Stimulated activated CD4-positive, alpha-beta T cell treated with anti-CD3 and anti-CD28 coated beads, TNF-alpha, amount 100 ng/mL, for 1 hour (primary cell): Measurements from ENCODE around the gene CNGA2.

Source experiments
- DNase-seq, 3 donors: peaks; one replicate each; pipeline ENCODE4 v3.0.0-alpha.2; 2020; ENCODE audit warnings: low read depth in 3 of 3, low spot score in 1 of 3

The CNGA2 gene

GRCh38 chrX:151750511-151750910, 16.0 kb downstream of the CNGA2 start:
- no peak for DNase-seq

- DNase-seq: no peak
Measured at GRCh38 chrX:151752847-151753246, 18.3 kb downstream of the CNGA2 start.

- DNase-seq: no peak
Measured at GRCh38 chrX:151753313-151754046, 18.9 kb downstream of the CNGA2 start.

- no peak for DNase-seq
Measured at GRCh38 chrX:151754047-151754429, 19.5 kb downstream of the CNGA2 start.

GRCh38 chrX:151754641-151755215, 20.2 kb downstream of the CNGA2 start:
- no peak for DNase-seq

- no peak for DNase-seq
Measured at GRCh38 chrX:151759041-151759708, 24.6 kb downstream of the CNGA2 start.

- DNase-seq: no peak
Measured at GRCh38 chrX:151762802-151763201, 28.3 kb downstream of the CNGA2 start.

- DNase-seq: no peak
Measured at GRCh38 chrX:151763711-151764110, 29.2 kb downstream of the CNGA2 start.

GRCh38 chrX:151765026-151765425, 30.5 kb downstream of the CNGA2 start:
- DNase-seq: no peak

- DNase-seq: no peak
Measured at GRCh38 chrX:151771726-151772125, 37.2 kb downstream of the CNGA2 start.

GRCh38 chrX:151773434-151773833, 38.9 kb downstream of the CNGA2 start:
- no peak for DNase-seq

- DNase-seq: no peak
Measured at GRCh38 chrX:151774421-151774820, 39.9 kb downstream of the CNGA2 start.

GRCh38 chrX:151776181-151776731, 41.7 kb downstream of the CNGA2 start:
- DNase-seq: no peak

- no peak for DNase-seq
Measured at GRCh38 chrX:151776936-151777335, 42.4 kb downstream of the CNGA2 start.

- DNase-seq: no peak
Measured at GRCh38 chrX:151779258-151779657, 44.7 kb downstream of the CNGA2 start.

GRCh38 chrX:151780621-151781020, 46.1 kb downstream of the CNGA2 start:
- no peak for DNase-seq

GRCh38 chrX:151789179-151789800, 54.7 kb downstream of the CNGA2 start:
- no peak for DNase-seq

GRCh38 chrX:151790481-151791160, 56.1 kb downstream of the CNGA2 start:
- no peak for DNase-seq

- no peak for DNase-seq
Measured at GRCh38 chrX:151791961-151792360, 57.4 kb downstream of the CNGA2 start.

- DNase-seq: no peak
Measured at GRCh38 chrX:151792505-151792904, 58.0 kb downstream of the CNGA2 start.

GRCh38 chrX:151793886-151794285, 59.3 kb downstream of the CNGA2 start:
- no peak for DNase-seq
